RPMI8226 (cell line): ENCODE data around the gene CENPO.

Experiments used
- DNase-seq: peaks from one replicate; pipeline ENCODE4 v3.0.0-alpha.2; 2015

The CENPO gene

GRCh38 chr2:24839729-24840128 lies 46.5 kb downstream of the CENPO start:
- DNase-seq, result no peak

GRCh38 chr2:24840164-24840869 lies 47.1 kb downstream of the CENPO start:
- no peak for DNase-seq

GRCh38 chr2:24840962-24841945 lies 48.0 kb downstream of the CENPO start:
- no peak for DNase-seq

GRCh38 chr2:24842081-24843050 lies 49.1 kb downstream of the CENPO start:
- DNase-seq, result no peak

- DNase-seq, result no peak
Observed at GRCh38 chr2:24843330-24843860, 50.2 kb downstream of the CENPO start.

- DNase-seq, result no peak
Observed at GRCh38 chr2:24844023-24844685, 50.9 kb downstream of the CENPO start.

GRCh38 chr2:24845691-24846090 lies 52.5 kb downstream of the CENPO start:
- no peak for DNase-seq

GRCh38 chr2:24850944-24851343 lies 57.7 kb downstream of the CENPO start:
- no peak for DNase-seq

GRCh38 chr2:24852026-24852425 lies 58.8 kb downstream of the CENPO start:
- no peak for DNase-seq

- no peak for DNase-seq
Observed at GRCh38 chr2:24852431-24853020, 59.3 kb downstream of the CENPO start.

GRCh38 chr2:24853046-24853445 lies 59.8 kb downstream of the CENPO start:
- DNase-seq, result no peak

- DNase-seq, result no peak
Observed at GRCh38 chr2:24853996-24854395, 60.8 kb downstream of the CENPO start.

- no peak for DNase-seq
Observed at GRCh38 chr2:24855022-24855622, 61.9 kb downstream of the CENPO start.

- no peak for DNase-seq
Observed at GRCh38 chr2:24855726-24856125, 62.5 kb downstream of the CENPO start.

GRCh38 chr2:24856791-24857211 lies 63.6 kb downstream of the CENPO start:
- DNase-seq, result no peak

- DNase-seq, result no peak
Observed at GRCh38 chr2:24857746-24858145, 64.5 kb downstream of the CENPO start.

- DNase-seq, result no peak
Observed at GRCh38 chr2:24858996-24859395, 65.8 kb downstream of the CENPO start.

GRCh38 chr2:24859968-24860600 lies 66.9 kb downstream of the CENPO start:
- no peak for DNase-seq

GRCh38 chr2:24860631-24861030 lies 67.4 kb downstream of the CENPO start:
- DNase-seq, result no peak

- DNase-seq, result no peak
Observed at GRCh38 chr2:24861500-24861899, 68.3 kb downstream of the CENPO start.

- no peak for DNase-seq
Observed at GRCh38 chr2:24863641-24864040, 70.4 kb downstream of the CENPO start.
